Measurements from ENCODE around the gene NRP1. TPM values are rescaled to one million over a fixed set of nuclear protein-coding genes. Genes with fewer than 3 reads are reported as not detected.
"Not testable (repeated sequence)": the region's sequence is repeated elsewhere in the genome, so short reads cannot be mapped to it uniquely, and the experiment has no call there.

The NRP1 gene
- total and polyA plus RNA-seq, 2 donors (not counting 3 experiments of a cell fraction or from before 2014, with no cell fraction given): 122 to 306 TPM

DNA sequence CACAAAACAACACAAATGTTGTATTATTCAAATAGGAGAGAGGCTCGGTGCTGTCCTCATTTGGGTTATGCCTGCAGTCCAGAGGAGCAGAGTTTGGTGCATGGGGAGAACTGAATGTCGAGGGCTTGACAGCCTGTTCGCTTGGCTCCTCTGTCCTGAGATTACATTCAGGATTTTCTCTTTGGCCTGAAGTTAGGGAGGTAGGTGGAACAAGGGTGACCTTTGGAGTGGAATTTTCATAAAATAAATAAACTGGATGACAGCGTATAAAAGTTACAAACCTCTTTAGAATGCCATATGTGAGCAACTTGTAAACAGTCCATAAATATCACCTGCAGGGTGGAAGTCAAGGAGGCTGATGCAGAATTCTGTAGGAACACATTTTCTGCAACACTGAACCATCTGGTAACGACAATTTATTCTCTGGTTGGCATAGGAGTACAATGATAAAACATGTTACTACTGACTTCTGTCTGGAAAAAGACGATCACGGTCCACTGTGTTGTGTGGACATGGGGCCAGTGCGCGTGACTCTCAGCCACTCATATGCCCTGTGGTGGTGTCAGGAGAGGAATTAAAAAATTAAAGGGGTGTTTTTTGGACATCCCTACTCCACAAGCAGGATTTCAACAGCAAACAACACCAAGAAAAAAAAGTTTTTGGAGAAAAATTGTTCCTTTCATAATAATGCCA is 33.2 kb downstream of the NRP1 start:
- Histone ChIP-seq H3K79me2 (ENCODE audit: control insufficient read depth, insufficient read depth, low read length) (peaks cover 97% of the 10 kb centered on the region), H3K4me3 (replicated peaks in 1 of 3; ENCODE audit: insufficient read depth in 1 of 3, low read depth in 1 of 3, low read length in 3 of 3) (no peak overlapping the region), H3K9me1 (replicated peaks; ENCODE audit: control insufficient read depth, extremely low read depth, insufficient read depth, low read length) (no peaks in the 10 kb centered on the region), H3K4me1 (ENCODE audit: control insufficient read depth, extremely low read depth, insufficient read depth, low read length) (peaks cover 27% of the 10 kb centered on the region), H3K36me3 (ENCODE audit: control insufficient read depth in 2 of 2, extremely low read depth in 1 of 2, insufficient read depth in 2 of 2, low read length in 2 of 2) (peaks cover 4 to 5% of the 10 kb centered on the region in 2 experiments), H3K27ac (ENCODE audit: insufficient read depth, low read depth, low read length) (no peak overlapping the region), H4K20me1 (replicated peaks; ENCODE audit: control insufficient read depth, extremely low read depth, insufficient read depth, low read length) (no peaks in the 10 kb centered on the region), H3K27me3 (ENCODE audit: control insufficient read depth in 2 of 2, insufficient read depth in 2 of 2, low read length in 2 of 2) (no peaks in the 10 kb centered on the region), H3K9me3 (replicated peaks; ENCODE audit: control insufficient read depth, insufficient read depth, low read length) (no peaks in the 10 kb centered on the region), H2AFZ (ENCODE audit: low read depth, low read length) (no peak overlapping the region), H3K9ac (replicated peaks; ENCODE audit: extremely low read depth, insufficient read depth, low read length) (no peak overlapping the region), H3K4me2 (ENCODE audit: insufficient read depth, low read length) (no peak overlapping the region)
- POLR2A ChIA-PET: no interaction called here
- dilution Hi-C loops (cut with MboI; ENCODE audit: extremely low pct_ligation_motif_present, low sequenced_read_pairs): no loop called here
- TF ChIP-seq EZH2 (IDR thresholded peaks at IDR 0.05; ENCODE audit: borderline replicate concordance, low read depth, low read length, severe bottlenecking) (no peak), POLR2A (IDR thresholded peaks at IDR 0.05; ENCODE audit: low read depth, low read length) (no peak), POLR2AphosphoS5 (IDR thresholded peaks at IDR 0.05; ENCODE audit: insufficient read depth, low read depth, low read length) (no peak), GATA2 (IDR thresholded peaks at IDR 0.05; ENCODE audit: insufficient read depth, insufficient read length, low read depth, low read length) (no peak), MYC (IDR thresholded peaks at IDR 0.05; ENCODE audit: low read depth, low read length) (no peak), FOS (IDR thresholded peaks at IDR 0.05; ENCODE audit: borderline replicate concordance, insufficient read depth, low read length) (no peak), JUN (IDR thresholded peaks at IDR 0.05; ENCODE audit: borderline replicate concordance, insufficient read depth, insufficient read length, low read depth) (no peak)
- TF ChIP-seq, protein P1, sequence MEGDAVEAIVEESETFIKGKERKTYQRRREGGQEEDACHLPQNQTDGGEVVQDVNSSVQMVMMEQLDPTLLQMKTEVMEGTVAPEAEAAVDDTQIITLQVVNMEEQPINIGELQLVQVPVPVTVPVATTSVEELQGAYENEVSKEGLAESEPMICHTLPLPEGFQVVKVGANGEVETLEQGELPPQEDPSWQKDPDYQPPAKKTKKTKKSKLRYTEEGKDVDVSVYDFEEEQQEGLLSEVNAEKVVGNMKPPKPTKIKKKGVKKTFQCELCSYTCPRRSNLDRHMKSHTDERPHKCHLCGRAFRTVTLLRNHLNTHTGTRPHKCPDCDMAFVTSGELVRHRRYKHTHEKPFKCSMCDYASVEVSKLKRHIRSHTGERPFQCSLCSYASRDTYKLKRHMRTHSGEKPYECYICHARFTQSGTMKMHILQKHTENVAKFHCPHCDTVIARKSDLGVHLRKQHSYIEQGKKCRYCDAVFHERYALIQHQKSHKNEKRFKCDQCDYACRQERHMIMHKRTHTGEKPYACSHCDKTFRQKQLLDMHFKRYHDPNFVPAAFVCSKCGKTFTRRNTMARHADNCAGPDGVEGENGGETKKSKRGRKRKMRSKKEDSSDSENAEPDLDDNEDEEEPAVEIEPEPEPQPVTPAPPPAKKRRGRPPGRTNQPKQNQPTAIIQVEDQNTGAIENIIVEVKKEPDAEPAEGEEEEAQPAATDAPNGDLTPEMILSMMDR (IDR thresholded peaks at IDR 0.05; ENCODE audit: extremely low read depth in 1 of 2, insufficient read depth in 1 of 2, low read depth in 1 of 2, low read length in 2 of 2): no peak
- TF ChIP-seq, protein P2, sequence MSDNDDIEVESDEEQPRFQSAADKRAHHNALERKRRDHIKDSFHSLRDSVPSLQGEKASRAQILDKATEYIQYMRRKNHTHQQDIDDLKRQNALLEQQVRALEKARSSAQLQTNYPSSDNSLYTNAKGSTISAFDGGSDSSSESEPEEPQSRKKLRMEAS (IDR thresholded peaks at IDR 0.05; ENCODE audit: insufficient read depth, insufficient read length): no peak
- BruUV-seq (replicated peaks): no TSS peak
- CTCF ChIA-PET: no interaction called here
- intact Hi-C loops (cut with micrococcal nuclease): no loop called here
- FAIRE-seq: no peak
- DNase-seq (ENCODE audit: low read depth, low spot score): no peak

DNA sequence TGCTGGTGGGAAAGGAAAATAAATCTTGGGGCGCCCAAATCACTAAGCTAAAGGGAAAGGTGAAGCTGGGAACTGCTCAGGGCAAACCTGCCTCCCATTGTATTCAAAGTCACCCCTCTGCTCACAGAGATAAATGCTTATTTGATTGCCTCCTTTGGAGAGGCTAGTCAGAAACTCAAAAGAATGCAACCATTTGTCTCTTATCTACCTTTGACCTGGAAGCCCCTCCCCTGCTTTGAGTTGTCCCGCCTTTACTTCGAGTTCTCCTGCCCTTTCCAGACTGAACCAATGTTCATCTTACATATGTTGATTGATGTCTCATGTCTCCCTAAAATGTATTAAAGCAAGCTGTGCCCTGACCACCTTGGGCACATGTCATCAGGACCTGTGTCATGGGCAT is 33.9 kb downstream of the NRP1 start:
- FAIRE-seq; DNase-seq (ENCODE audit: low read depth, low spot score); H3K9me3 ChIP-seq (replicated peaks; ENCODE audit: control insufficient read depth, insufficient read depth, low read length); H3K9me1 ChIP-seq (replicated peaks; ENCODE audit: control insufficient read depth, extremely low read depth, insufficient read depth, low read length); POLR2A ChIA-PET; H3K9ac ChIP-seq (replicated peaks; ENCODE audit: extremely low read depth, insufficient read depth, low read length); dilution Hi-C loops (cut with MboI; ENCODE audit: extremely low pct_ligation_motif_present, low sequenced_read_pairs); H3K27me3 ChIP-seq (ENCODE audit: control insufficient read depth in 2 of 2, insufficient read depth in 2 of 2, low read length in 2 of 2); H4K20me1 ChIP-seq (replicated peaks; ENCODE audit: control insufficient read depth, extremely low read depth, insufficient read depth, low read length); H3K36me3 ChIP-seq (ENCODE audit: control insufficient read depth in 2 of 2, extremely low read depth in 1 of 2, insufficient read depth in 2 of 2, low read length in 2 of 2); H3K27ac ChIP-seq (ENCODE audit: insufficient read depth, low read depth, low read length); BruUV-seq (replicated peaks); H2AFZ ChIP-seq (ENCODE audit: low read depth, low read length); H3K4me2 ChIP-seq (ENCODE audit: insufficient read depth, low read length); H3K4me3 ChIP-seq (replicated peaks in 1 of 3; ENCODE audit: insufficient read depth in 1 of 3, low read depth in 1 of 3, low read length in 3 of 3); intact Hi-C loops (cut with micrococcal nuclease): not testable (repeated sequence)
- H3K79me2 ChIP-seq (ENCODE audit: control insufficient read depth, insufficient read depth, low read length): peaks cover 99% of the 10 kb centered on the region
- H3K4me1 ChIP-seq (ENCODE audit: control insufficient read depth, extremely low read depth, insufficient read depth, low read length): peaks cover 27% of the 10 kb centered on the region
- CTCF ChIA-PET: interaction anchor here (1.4 kb wide), 1 partner anchor 13 kb away, joined by 5 read pairs; no protein-coding TSS in a partner anchor

Data from endothelial cell of umbilical vein (primary cell).